Epithelial cell of esophagus (primary cell): ENCODE data around the gene FCAMR.

Experiments used
- DNase-seq: peaks from one replicate; pipeline ENCODE4 v3.0.0; 2010; ENCODE audit warnings: low read depth
- H3K4me3 ChIP-seq: 2 replicates; pipeline ENCODE4 v1.5.1; 2011; ENCODE audit warnings: mild to moderate bottlenecking, low read length, control low read depth
- TF ChIP-seq, protein P1 (sequence below): IDR thresholded peaks from 2 replicates; pipeline ENCODE4 v1.5.1; 2011; ENCODE audit warnings: low read depth, mild to moderate bottlenecking, low read length, control low read depth, inconsistent platforms; ENCODE audit not compliant: insufficient read depth; ENCODE audit errors: missing control alignments

Gene FCAMR

DNA sequence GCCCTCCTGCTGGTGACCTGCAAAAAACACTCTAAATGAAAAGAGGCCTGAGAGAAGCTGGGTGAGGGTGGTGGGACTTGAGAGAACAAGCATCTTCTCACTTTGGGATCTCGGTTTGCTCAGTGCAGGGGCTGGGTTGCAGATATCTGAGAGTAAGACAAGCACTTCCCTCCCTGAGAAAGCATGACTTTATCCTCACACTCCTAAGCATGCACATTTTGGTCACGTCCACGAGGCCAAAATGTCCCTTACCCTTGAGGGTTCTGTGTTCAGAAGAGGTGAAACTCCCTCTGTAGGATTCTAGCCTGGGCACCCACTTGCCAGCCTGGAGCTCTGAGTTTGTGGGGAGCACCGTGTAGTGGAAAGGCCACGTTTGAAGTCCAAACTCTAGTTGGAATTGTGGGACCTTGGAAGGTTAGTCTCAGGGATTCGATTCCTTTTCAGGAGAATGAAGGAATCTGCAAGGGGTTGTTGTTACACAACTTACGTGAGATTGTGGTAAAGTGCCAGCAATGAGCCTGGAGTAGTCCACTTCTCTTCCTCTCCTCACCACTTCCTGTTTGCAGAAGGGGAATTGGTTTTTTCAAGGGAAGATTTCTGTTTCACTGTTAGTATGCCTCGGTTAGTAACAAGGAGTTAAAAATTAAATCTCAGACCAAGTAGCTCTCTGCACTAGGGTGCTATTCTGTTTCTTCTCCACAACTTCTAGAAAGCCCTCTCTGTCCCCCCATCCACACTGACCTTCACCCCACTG lies 3.0 kb downstream of the FCAMR start:
- DNase-seq, result no peak
- TF ChIP-seq, protein P1, sequence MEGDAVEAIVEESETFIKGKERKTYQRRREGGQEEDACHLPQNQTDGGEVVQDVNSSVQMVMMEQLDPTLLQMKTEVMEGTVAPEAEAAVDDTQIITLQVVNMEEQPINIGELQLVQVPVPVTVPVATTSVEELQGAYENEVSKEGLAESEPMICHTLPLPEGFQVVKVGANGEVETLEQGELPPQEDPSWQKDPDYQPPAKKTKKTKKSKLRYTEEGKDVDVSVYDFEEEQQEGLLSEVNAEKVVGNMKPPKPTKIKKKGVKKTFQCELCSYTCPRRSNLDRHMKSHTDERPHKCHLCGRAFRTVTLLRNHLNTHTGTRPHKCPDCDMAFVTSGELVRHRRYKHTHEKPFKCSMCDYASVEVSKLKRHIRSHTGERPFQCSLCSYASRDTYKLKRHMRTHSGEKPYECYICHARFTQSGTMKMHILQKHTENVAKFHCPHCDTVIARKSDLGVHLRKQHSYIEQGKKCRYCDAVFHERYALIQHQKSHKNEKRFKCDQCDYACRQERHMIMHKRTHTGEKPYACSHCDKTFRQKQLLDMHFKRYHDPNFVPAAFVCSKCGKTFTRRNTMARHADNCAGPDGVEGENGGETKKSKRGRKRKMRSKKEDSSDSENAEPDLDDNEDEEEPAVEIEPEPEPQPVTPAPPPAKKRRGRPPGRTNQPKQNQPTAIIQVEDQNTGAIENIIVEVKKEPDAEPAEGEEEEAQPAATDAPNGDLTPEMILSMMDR, result no peak
- no peak overlapping the region for H3K4me3 ChIP-seq

DNA sequence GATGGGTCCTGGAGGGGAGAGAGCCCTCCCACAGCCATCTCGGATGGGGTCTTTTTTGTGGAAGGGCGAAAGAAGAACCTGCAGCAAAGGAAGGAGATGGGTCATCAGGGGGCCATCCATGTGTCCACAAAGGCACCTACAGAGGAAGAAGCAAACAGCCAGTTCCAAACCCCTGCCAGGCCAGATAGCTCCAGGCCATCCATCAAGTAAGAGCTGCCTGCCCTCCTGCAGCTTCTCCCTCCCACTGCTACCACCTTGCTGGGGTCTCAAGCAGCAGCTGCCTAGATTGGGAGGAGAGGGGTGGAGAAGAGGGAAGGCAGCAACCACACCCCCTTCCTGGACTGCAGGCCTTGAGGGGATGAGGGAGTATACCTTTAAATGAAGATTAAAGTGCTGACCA lies 4.5 kb downstream of the FCAMR start:
- TF ChIP-seq, protein P1, result no peak
- no peak for DNase-seq
- H3K4me3 ChIP-seq, result no peak overlapping the region

DNA sequence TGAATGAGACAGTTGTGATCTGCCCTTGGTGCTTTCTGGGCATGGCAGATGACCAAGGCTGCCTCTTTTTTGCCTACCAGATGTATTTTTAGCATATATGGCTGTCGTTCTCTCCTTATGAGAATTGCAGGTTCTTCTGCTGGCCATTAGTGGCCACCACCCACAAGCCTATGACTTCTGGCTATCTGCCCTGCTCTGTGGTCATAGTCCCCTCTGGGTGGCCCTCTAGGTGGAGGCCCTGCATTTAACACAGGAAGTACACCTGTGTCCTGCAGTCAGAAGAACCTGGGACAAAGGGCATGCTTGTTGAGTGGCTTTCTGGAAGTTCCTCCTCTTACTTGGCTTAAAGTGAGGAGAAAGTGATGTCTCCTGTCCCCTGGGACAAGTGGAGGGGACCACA lies 6.5 kb downstream of the FCAMR start:
- DNase-seq, result no peak
- TF ChIP-seq, protein P1, result no peak
- no peak overlapping the region for H3K4me3 ChIP-seq

DNA sequence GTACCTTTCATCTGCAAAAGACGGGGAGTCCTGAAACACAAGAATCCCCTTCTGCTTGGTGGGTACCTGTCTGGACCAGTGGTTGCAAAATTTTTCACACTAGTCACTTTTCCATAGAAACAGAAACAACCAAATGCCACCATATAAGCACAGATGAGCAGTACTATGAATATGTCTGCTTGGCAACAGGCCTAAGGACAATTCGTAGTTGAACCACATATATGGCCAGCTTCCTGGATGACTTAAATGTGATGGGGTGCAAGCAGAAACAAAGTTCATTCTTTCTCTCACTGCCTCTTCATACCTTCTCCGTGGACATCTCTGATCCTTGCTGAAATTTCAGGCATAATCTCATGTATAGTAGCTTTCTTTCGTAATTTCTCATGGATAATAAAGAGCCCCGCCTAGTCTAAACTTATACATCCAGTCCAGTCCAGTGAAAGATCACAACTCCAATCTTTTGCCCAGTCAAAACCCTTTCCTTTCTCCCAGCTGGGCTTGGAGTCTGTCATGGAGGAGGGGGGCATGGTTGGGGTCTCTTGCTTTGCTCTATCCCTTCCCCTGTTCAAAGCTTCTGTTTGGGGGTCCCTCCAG lies 7.0 kb downstream of the FCAMR start:
- DNase-seq, result peak; percentile 44
- no peak overlapping the region for H3K4me3 ChIP-seq
- TF ChIP-seq, protein P1, result no peak

DNA sequence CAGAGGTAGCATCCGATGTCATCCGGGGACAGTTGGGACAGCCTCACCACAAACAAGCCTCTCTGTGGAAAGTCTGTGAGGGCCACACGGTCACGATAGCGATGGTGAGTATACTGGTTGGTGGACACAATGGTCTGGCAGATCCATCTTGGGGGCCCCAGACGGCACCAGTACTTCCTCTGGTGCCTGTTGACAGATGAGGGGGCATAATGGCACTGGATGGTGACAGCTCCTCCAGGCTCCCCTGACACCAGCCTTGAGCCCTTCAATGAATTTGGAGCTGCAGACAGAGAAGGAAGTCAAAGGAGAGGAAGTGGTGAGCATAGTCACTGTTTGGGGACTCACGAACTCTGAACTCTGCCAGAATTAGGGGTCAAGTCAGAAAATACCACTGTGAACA lies 8.0 kb downstream of the FCAMR start:
- TF ChIP-seq, protein P1, result no peak
- DNase-seq, result no peak
- no peak overlapping the region for H3K4me3 ChIP-seq

DNA sequence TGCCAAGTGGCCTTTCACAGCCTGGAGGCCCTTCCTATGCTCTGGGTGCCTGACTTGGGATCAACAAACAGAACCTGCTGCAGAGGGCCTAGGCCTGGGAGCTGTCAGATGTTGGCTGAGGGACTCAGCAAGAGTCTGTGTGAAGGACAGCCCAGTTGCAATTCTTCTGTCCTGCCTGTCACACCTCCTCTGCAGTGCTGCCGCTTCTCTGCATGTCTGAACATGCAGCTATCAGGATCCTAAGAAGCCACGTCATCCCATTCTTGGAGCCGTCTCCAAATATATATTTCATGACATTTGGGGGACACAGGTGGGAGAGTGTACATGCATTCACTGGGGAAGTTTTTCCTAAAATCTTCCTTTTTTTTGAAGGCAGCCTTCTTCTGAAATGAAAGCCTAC lies 8.6 kb downstream of the FCAMR start:
- TF ChIP-seq, protein P1, result no peak
- H3K4me3 ChIP-seq, result no peak overlapping the region
- peak; percentile 82 for DNase-seq
